Neural progenitor cell (in vitro differentiated cells): Measurements from ENCODE around the gene CAPN2. TPM values are rescaled to one million over a fixed set of nuclear protein-coding genes. Genes with fewer than 3 reads are reported as not detected.
A peak's percentile ranks its signal among the peaks of the same experiment; 100 is the strongest.
"Not testable (repeated sequence)": the region's sequence is repeated elsewhere in the genome, so short reads cannot be mapped to it uniquely, and the experiment has no call there.

Experiments used
- DNase-seq: peaks from one replicate; pipeline ENCODE4 v3.0.0-alpha.2; 2016; ENCODE audit warnings: low spot score
- H2AFZ ChIP-seq: fragments of 200-600 bp; sonication (generic); replicated peaks from 2 replicates; pipeline ENCODE4 v1.6.1; 2016; ENCODE audit warnings: antibody characterized with exemption
- H3F3A ChIP-seq: fragments of 200-600 bp; sonication (generic); 2 replicates; pipeline ENCODE4 v1.6.1; 2016; ENCODE audit warnings: antibody characterized with exemption, low read depth
- H3K27ac ChIP-seq: fragments of 200-600 bp; sonication (generic); 2 replicates; pipeline ENCODE4 v1.5.1; 2016; ENCODE audit warnings: mild to moderate bottlenecking
- H3K27me3 ChIP-seq: fragments of 200-600 bp; sonication (generic); 2 replicates; pipeline ENCODE4 v1.6.1; 2016; ENCODE audit warnings: mild to moderate bottlenecking, moderate library complexity
- H3K36me3 ChIP-seq: fragments of 200-600 bp; sonication (generic); 2 replicates; pipeline ENCODE4 v1.5.1; 2016
- H3K4me1 ChIP-seq: fragments of 200-600 bp; sonication (generic); 2 replicates; pipeline ENCODE4 v1.6.1; 2016; ENCODE audit warnings: mixed run types
- H3K4me2 ChIP-seq: fragments of 200-600 bp; sonication (generic); 2 replicates; pipeline ENCODE4 v1.6.1; 2016
- H3K4me3 ChIP-seq: fragments of 200-600 bp; sonication (generic); 2 replicates; pipeline ENCODE4 v1.5.1; 2016
- H3K79me2 ChIP-seq: fragments of 200-600 bp; sonication (generic); 2 replicates; pipeline ENCODE4 v1.6.1; 2016; ENCODE audit warnings: low read depth
- H3K9ac ChIP-seq: fragments of 200-600 bp; sonication (generic); 2 replicates; pipeline ENCODE4 v1.6.1; 2016
- H3K9me3 ChIP-seq: fragments of 200-600 bp; sonication (generic); 2 replicates; pipeline ENCODE4 v1.5.1; 2016; ENCODE audit warnings: low read depth
- H4K20me1 ChIP-seq: fragments of 200-600 bp; sonication (generic); 2 replicates; pipeline ENCODE4 v1.6.1; 2016; ENCODE audit warnings: low read depth
- H3K27ac Mint-ChIP-seq: 3 replicates; pipeline ENCODE4 v1.8.0; 2021; ENCODE audit warnings: mixed read lengths
- H3K27me3 Mint-ChIP-seq: 2 replicates; pipeline ENCODE4 v1.8.0; 2022; ENCODE audit warnings: low read depth, mild to moderate bottlenecking, inconsistent platforms, moderate library complexity, mixed read lengths; ENCODE audit not compliant: insufficient read depth
- H3K36me3 Mint-ChIP-seq: 3 replicates; pipeline ENCODE4 v1.8.0; 2021; ENCODE audit warnings: mixed read lengths
- H3K4me1 Mint-ChIP-seq: 3 replicates; pipeline ENCODE4 v1.8.0; 2021; ENCODE audit warnings: mixed read lengths
- H3K4me3 Mint-ChIP-seq: 3 replicates; pipeline ENCODE4 v1.8.0; 2021; ENCODE audit warnings: mild to moderate bottlenecking, moderate library complexity, mixed read lengths
- H3K9me3 Mint-ChIP-seq: 3 replicates; pipeline ENCODE4 v1.8.0; 2020; ENCODE audit warnings: mixed read lengths
- EZH2 ChIP-seq: fragments of 200-600 bp; sonication (generic); IDR thresholded peaks from 2 replicates; pipeline ENCODE4 v1.6.1; 2017; ENCODE audit warnings: antibody characterized with exemption, mild to moderate bottlenecking, moderate library complexity
- EZH2phosphoT487 ChIP-seq: fragments of 200-600 bp; sonication (generic); IDR thresholded peaks from 2 replicates; pipeline ENCODE4 v1.6.1; 2017; ENCODE audit warnings: antibody characterized with exemption
- total RNA-seq: library from RNA; depleted of rRNA; stranded (reverse); fragments of >200 nt; gene quantifications from 2 replicates; pipeline ENCODE4 v1.2.3, GENCODE V29; 2015; ENCODE audit warnings: low replicate concordance
- TF ChIP-seq, protein P1 (sequence below): fragments of 200-600 bp; sonication (generic); IDR thresholded peaks from 2 replicates; pipeline ENCODE4 v1.5.1; 2017; ENCODE audit warnings: antibody characterized with exemption, mild to moderate bottlenecking

Gene CAPN2
- total RNA-seq, 1 donor from 2014 or later, result 61.7 TPM

GRCh38 chr1:223803211-223803610 lies 90.9 kb downstream of the CAPN2 start:
- TF ChIP-seq EZH2phosphoT487 (no peak), EZH2 (no peak)
- TF ChIP-seq, protein P1, sequence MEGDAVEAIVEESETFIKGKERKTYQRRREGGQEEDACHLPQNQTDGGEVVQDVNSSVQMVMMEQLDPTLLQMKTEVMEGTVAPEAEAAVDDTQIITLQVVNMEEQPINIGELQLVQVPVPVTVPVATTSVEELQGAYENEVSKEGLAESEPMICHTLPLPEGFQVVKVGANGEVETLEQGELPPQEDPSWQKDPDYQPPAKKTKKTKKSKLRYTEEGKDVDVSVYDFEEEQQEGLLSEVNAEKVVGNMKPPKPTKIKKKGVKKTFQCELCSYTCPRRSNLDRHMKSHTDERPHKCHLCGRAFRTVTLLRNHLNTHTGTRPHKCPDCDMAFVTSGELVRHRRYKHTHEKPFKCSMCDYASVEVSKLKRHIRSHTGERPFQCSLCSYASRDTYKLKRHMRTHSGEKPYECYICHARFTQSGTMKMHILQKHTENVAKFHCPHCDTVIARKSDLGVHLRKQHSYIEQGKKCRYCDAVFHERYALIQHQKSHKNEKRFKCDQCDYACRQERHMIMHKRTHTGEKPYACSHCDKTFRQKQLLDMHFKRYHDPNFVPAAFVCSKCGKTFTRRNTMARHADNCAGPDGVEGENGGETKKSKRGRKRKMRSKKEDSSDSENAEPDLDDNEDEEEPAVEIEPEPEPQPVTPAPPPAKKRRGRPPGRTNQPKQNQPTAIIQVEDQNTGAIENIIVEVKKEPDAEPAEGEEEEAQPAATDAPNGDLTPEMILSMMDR, result no peak
- Histone ChIP-seq H3K27ac (no peak overlapping the region), H3K36me3 (peaks cover 36% of the 10 kb centered on the region), H3K4me1 (no peaks in the 10 kb centered on the region), H3K4me3 (no peak overlapping the region), H3K27me3 (no peaks in the 10 kb centered on the region), H3K79me2 (peaks cover 7% of the 10 kb centered on the region), H2AFZ (no peak overlapping the region), H3F3A (no peaks in the 10 kb centered on the region), H4K20me1 (no peaks in the 10 kb centered on the region), H3K4me2 (no peak overlapping the region), H3K9ac (no peak overlapping the region), H3K9me3 (no peaks in the 10 kb centered on the region)
- no peak overlapping the region for H3K27ac Mint-ChIP-seq
- no peak for DNase-seq
- H3K36me3 Mint-ChIP-seq, result peaks cover 38% of the 10 kb centered on the region
- H3K4me1 Mint-ChIP-seq, result no peaks in the 10 kb centered on the region
- peaks cover 2% of the 10 kb centered on the region for H3K9me3 Mint-ChIP-seq
- no peak overlapping the region for H3K4me3 Mint-ChIP-seq
- peaks cover 2% of the 10 kb centered on the region for H3K27me3 Mint-ChIP-seq

- H3K36me3 ChIP-seq, result peaks cover 31% of the 10 kb centered on the region
Observed at GRCh38 chr1:223809905-223810304, 97.6 kb downstream of the CAPN2 start.

GRCh38 chr1:223810586-223810985 lies 98.2 kb downstream of the CAPN2 start:
- Mint-ChIP-seq H3K4me3 (no peak overlapping the region), H3K27ac (no peak overlapping the region), H3K9me3 (peaks cover 2% of the 10 kb centered on the region), H3K4me1 (no peaks in the 10 kb centered on the region), H3K27me3 (no peaks in the 10 kb centered on the region), H3K36me3 (peaks cover 44% of the 10 kb centered on the region)
- no peak overlapping the region for H2AFZ ChIP-seq
- no peak overlapping the region for H3K27ac ChIP-seq
- no peaks in the 10 kb centered on the region for H3K9me3 ChIP-seq
- no peak overlapping the region for H3K4me3 ChIP-seq
- no peaks in the 10 kb centered on the region for H3F3A ChIP-seq
- no peaks in the 10 kb centered on the region for H3K4me1 ChIP-seq
- H4K20me1 ChIP-seq, result peaks cover 13% of the 10 kb centered on the region
- H3K36me3 ChIP-seq, result peaks cover 31% of the 10 kb centered on the region
- peaks cover 41% of the 10 kb centered on the region for H3K79me2 ChIP-seq
- H3K9ac ChIP-seq, result no peak overlapping the region
- H3K27me3 ChIP-seq, result no peaks in the 10 kb centered on the region
- TF ChIP-seq, protein P1, result no peak
- no peak for DNase-seq
- H3K4me2 ChIP-seq, result no peak overlapping the region

More at GRCh38 chr1:223809905-223810304, 97.6 kb downstream of the CAPN2 start:
- H3K4me2 ChIP-seq, H3K9ac ChIP-seq, H3K4me1 ChIP-seq, H3K4me3 ChIP-seq, H3K27me3 Mint-ChIP-seq, H3K9me3 ChIP-seq, H3K4me1 Mint-ChIP-seq, DNase-seq, H3K9me3 Mint-ChIP-seq, H2AFZ ChIP-seq, H4K20me1 ChIP-seq, H3K27ac Mint-ChIP-seq, H3F3A ChIP-seq, H3K4me3 Mint-ChIP-seq, H3K27me3 ChIP-seq, H3K27ac ChIP-seq: not testable (repeated sequence)
- H3K79me2 ChIP-seq, result peaks cover 34% of the 10 kb centered on the region
- peaks cover 44% of the 10 kb centered on the region for H3K36me3 Mint-ChIP-seq

- Histone ChIP-seq H4K20me1 (peaks cover 24% of the 10 kb centered on the region), H3K79me2 (peaks cover 52% of the 10 kb centered on the region), H3K4me1 (no peaks in the 10 kb centered on the region), H3K4me2 (no peak overlapping the region), H3K9ac (no peak overlapping the region), H3K36me3 (peaks cover 30% of the 10 kb centered on the region), H2AFZ (no peak overlapping the region), H3K4me3 (no peak overlapping the region), H3F3A (no peaks in the 10 kb centered on the region), H3K27ac (no peak overlapping the region), H3K9me3 (no peaks in the 10 kb centered on the region), H3K27me3 (no peaks in the 10 kb centered on the region)
- TF ChIP-seq EZH2, result no peak
- TF ChIP-seq, protein P1, result peak; percentile 50
- H3K4me3 Mint-ChIP-seq, result no peak overlapping the region
- H3K27me3 Mint-ChIP-seq, result no peaks in the 10 kb centered on the region
- DNase-seq, result no peak
- peaks cover 37% of the 10 kb centered on the region for H3K36me3 Mint-ChIP-seq
- H3K27ac Mint-ChIP-seq, result no peak overlapping the region
- peaks cover 2% of the 10 kb centered on the region for H3K9me3 Mint-ChIP-seq
- H3K4me1 Mint-ChIP-seq, result no peaks in the 10 kb centered on the region
Observed at GRCh38 chr1:223811634-223812101, 99.3 kb downstream of the CAPN2 start.
